ENCODE data around the gene MIPEP.

DNA sequence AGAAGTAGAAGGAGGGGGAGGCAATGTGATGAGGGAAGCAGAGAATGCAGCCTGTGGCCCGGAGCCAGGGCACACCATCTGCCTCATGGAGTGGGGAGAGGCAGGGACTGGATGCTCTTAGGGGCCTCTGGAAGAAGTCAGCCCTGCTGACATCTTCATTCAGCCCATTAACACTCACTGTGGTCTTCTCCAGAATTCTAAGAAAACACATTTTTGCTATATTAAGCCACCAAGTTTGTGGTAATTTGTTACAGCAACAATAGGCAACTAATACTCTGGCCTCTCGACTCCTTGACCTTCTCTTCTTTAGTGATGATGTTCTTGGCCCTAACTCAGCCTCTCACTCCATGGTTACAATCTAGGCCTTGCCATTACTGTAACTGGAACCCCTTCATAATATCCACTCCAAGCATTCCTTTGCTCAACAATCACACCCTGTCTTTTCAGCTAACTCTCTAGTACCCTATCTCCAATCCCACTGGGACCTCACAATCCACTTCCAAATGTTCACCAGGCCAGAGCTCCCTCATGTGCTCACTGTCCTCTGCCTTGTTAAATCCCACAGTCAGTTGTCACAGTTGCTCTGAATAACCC, 98.5 kb downstream of the MIPEP start:
- TF ChIP-seq, protein P1, sequence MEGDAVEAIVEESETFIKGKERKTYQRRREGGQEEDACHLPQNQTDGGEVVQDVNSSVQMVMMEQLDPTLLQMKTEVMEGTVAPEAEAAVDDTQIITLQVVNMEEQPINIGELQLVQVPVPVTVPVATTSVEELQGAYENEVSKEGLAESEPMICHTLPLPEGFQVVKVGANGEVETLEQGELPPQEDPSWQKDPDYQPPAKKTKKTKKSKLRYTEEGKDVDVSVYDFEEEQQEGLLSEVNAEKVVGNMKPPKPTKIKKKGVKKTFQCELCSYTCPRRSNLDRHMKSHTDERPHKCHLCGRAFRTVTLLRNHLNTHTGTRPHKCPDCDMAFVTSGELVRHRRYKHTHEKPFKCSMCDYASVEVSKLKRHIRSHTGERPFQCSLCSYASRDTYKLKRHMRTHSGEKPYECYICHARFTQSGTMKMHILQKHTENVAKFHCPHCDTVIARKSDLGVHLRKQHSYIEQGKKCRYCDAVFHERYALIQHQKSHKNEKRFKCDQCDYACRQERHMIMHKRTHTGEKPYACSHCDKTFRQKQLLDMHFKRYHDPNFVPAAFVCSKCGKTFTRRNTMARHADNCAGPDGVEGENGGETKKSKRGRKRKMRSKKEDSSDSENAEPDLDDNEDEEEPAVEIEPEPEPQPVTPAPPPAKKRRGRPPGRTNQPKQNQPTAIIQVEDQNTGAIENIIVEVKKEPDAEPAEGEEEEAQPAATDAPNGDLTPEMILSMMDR (IDR thresholded peaks at IDR 0.05), result no peak
- no peak for TF ChIP-seq POLR2A (IDR thresholded peaks at IDR 0.05)

Measured in thyroid gland (tissue), 4 donors.